GM12801 (cell line): ENCODE results near the gene TMEM221.

Experiments used
- CTCF ChIP-seq: IDR thresholded peaks from one replicate; pipeline ENCODE4 v1.5.1; 2011; ENCODE audit warnings: control low read depth; ENCODE audit not compliant: insufficient read length; ENCODE audit errors: extremely low read depth

Gene TMEM221

GRCh38 chr19:17423429-17424208 lies 24.8 kb downstream of the TMEM221 start:
- TF ChIP-seq CTCF = no peak

- TF ChIP-seq CTCF = no peak
Measured at GRCh38 chr19:17421942-17422341, 26.5 kb downstream of the TMEM221 start.

GRCh38 chr19:17420475-17420924 lies 28.0 kb downstream of the TMEM221 start:
- no peak for TF ChIP-seq CTCF

- TF ChIP-seq CTCF = no peak
Measured at GRCh38 chr19:17419621-17420474, 28.6 kb downstream of the TMEM221 start, which contains the start of gene MVB12A. Gene MVB12A, plus strand, starts transcription at chr19:17420047. Its CDS starts 89 bp downstream, at chr19:17420136.

GRCh38 chr19:17419154-17419620 lies 29.3 kb downstream of the TMEM221 start:
- TF ChIP-seq CTCF = no peak

GRCh38 chr19:17418710-17419109 lies 29.8 kb downstream of the TMEM221 start:
- no peak for TF ChIP-seq CTCF

- TF ChIP-seq CTCF = no peak
Measured at GRCh38 chr19:17415121-17415520, 33.3 kb downstream of the TMEM221 start.
